Measurements from ENCODE around the gene EHD4.

Gene EHD4

GRCh38 chr15:41981371-41982132, 9.2 kb upstream of the EHD4 start:
- H3K4me3 ChIP-seq (ENCODE audit: low read depth, low read length): no peak overlapping the region

- no peak overlapping the region for H3K4me3 ChIP-seq (ENCODE audit: low read depth, low read length)
Observed at GRCh38 chr15:41980654-41981323, 8.4 kb upstream of the EHD4 start.

DNA sequence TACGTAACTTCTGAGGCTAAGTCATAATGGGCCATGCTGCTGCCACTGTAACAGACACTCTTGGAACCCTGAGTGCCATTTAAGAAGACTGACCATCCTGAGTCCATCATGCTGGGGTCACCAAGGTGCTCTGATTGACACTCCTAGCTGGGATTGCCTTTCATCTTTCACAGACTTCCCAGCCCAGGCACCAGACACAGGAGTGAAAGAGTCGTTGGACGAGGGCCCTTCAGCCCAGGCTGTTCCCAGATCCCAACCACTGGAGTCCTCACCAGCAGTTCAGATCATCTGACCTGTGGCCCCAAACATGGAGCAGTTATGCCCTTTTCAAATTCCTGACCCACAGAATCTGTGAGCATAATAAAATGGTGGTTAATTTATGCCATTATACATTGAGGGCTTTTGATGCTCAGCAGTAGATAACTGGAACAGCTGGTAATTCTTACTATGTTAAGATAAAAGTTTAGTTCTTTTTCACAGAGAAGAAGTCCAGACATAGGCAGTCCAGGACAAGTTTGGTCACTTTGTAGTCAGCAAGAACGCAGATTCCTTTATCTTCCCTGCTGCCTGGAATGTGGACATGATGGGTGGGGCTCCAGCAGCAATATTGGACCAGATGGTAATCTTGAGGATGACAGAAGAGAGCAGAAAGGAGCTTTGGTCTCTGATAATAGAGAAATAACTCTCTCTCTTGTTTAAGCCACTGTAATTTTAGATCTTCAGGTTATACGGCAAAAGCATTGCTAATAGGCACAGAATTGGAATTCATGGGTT, 7.3 kb upstream of the EHD4 start:
- no peak overlapping the region for H3K4me3 ChIP-seq (ENCODE audit: low read depth, low read length)

DNA sequence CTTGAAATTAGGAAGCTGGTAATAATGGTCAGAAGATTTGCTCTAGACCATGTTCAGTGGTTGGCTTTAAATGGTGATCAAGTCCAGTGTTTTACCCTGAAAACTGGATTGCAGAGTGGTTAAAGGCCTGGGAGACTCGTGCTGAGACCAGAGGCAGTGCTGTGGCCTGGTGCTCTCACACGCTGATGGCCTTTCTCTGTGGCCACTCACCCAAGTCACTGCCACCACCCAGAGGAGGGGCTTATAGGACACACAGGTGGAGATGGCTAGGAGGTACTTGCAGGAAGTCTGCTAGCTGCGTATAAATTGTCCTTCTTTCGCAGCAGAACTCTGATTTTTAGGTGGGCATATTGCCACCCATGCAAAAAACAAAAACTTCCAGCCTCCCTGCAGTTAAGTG, 6.2 kb upstream of the EHD4 start:
- no peak overlapping the region for H3K4me3 ChIP-seq (ENCODE audit: low read depth, low read length)

- no peak overlapping the region for H3K4me3 ChIP-seq (ENCODE audit: low read depth, low read length)
Observed at GRCh38 chr15:41977757-41978383, 5.5 kb upstream of the EHD4 start.

DNA sequence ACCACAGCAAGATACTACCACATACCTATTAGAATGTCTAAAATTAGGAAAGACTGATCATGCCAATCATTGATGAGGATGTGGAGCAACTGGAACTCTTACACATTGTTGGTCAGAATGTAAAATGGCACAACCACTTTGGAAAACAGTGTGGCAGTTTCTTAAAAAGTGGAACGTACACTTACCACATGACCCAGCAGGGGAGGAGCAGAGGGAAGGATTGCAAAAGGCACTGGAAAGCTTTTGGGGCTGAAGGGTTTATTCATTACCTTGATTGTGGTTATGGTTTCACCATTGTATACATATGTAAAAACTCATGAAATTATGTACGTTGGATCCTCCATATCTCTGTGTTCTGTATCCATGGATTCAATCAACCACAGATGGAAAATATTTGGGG, 3.3 kb upstream of the EHD4 start:
- no peak overlapping the region for H3K4me3 ChIP-seq (ENCODE audit: low read depth, low read length)

GRCh38 chr15:41974041-41974440, 1.7 kb upstream of the EHD4 start:
- H3K4me3 ChIP-seq (ENCODE audit: low read depth, low read length): no peak overlapping the region

- H3K4me3 ChIP-seq (ENCODE audit: low read depth, low read length): peak overlapping the region; percentile 96
Observed at GRCh38 chr15:41971895-41972252, 483 bp downstream of the EHD4 start.

GRCh38 chr15:41971089-41971894, 1.1 kb downstream of the EHD4 start:
- H3K4me3 ChIP-seq (ENCODE audit: low read depth, low read length): peak overlapping the region; percentile 96

DNA sequence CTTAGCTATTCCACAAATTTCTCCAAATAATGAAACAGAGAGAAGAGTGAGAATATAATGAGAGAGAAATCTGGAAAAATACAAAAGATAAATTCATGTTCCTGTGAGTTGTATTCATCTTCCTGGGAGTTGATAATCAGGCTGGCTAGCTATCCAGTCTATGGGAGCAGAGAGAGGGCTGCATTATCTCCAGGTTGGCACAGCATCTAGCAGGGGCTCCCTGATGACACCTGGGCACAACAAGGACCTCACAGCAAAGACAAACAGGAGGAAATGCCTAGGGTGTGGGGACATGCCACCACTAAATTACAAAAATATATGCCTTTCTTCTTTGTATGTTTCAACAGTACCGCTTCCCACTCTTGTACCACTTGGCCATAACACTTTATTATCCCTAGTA, 1.9 kb downstream of the EHD4 start:
- no peak overlapping the region for H3K4me3 ChIP-seq (ENCODE audit: low read depth, low read length)

- no peak overlapping the region for H3K4me3 ChIP-seq (ENCODE audit: low read depth, low read length)
Observed at GRCh38 chr15:41969851-41970431, 2.4 kb downstream of the EHD4 start.

- no peak overlapping the region for H3K4me3 ChIP-seq (ENCODE audit: low read depth, low read length)
Observed at GRCh38 chr15:41968701-41969100, 3.7 kb downstream of the EHD4 start.

DNA sequence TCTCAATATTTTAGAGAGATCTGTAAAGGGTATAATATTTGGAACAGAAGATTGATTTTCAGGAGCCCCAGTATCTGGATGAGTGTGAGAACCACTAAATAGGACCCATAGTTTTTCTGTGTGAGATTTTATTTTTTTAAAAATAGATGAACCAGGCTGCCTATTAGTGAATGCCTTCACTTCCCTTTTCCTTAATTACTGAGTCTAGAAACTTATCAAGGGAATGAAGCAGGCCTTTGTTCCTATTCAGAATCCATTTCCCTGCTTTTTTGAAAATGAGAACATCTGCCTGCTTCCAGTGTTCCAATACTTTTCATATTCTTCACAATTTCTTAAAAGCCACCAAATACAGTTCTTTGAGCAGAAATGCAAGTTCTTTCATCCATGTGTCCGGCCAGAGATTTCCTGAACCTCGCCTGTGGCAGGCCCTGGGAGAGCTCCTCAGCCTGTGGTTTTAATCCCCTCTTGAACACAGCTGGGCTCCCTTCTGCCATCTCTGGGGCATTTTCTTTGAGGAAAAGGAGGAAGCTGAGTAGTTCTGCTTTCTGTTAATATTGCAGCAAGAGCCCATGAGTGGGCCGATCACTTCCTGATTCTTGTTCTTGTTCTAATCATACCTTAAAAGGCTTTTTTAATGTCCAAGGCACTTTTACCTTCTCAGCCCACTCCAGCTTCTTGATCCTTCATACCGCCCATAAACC, 4.7 kb downstream of the EHD4 start:
- no peak overlapping the region for H3K4me3 ChIP-seq (ENCODE audit: low read depth, low read length)

GRCh38 chr15:41966920-41967465, 5.4 kb downstream of the EHD4 start:
- no peak overlapping the region for H3K4me3 ChIP-seq (ENCODE audit: low read depth, low read length)

GRCh38 chr15:41966414-41966812, 5.9 kb downstream of the EHD4 start:
- no peak overlapping the region for H3K4me3 ChIP-seq (ENCODE audit: low read depth, low read length)

- no peak overlapping the region for H3K4me3 ChIP-seq (ENCODE audit: low read depth, low read length)
Observed at GRCh38 chr15:41965441-41966413, 6.6 kb downstream of the EHD4 start.

DNA sequence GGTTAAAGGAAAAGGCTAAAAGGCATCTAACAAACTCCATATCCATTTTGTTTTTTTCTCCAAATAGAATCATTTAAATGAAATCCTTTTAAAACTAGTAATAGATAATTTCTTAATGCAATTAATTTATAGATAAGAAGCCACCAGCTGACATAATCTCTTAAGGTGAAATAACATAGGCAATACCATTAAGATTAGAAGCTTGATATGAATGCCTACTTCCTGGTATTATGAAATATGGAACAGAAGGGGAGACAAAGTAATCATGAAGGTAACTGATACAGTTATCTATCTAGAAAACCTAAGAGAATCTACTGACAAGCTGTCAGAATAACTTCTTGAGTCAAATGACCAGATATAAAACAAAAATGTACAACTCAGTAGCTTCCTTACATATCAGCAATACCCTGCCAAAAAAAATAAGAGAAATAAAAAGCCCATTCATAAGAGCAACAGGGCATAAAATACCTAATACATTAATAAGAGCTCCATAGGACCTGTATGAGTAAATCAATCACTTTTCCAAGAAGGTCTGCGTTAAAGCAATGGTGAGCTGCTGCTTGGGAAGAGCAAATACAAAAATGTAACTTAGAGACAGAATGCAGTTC, 10.7 kb downstream of the EHD4 start:
- H3K4me3 ChIP-seq (ENCODE audit: low read depth, low read length): no peak overlapping the region

DNA sequence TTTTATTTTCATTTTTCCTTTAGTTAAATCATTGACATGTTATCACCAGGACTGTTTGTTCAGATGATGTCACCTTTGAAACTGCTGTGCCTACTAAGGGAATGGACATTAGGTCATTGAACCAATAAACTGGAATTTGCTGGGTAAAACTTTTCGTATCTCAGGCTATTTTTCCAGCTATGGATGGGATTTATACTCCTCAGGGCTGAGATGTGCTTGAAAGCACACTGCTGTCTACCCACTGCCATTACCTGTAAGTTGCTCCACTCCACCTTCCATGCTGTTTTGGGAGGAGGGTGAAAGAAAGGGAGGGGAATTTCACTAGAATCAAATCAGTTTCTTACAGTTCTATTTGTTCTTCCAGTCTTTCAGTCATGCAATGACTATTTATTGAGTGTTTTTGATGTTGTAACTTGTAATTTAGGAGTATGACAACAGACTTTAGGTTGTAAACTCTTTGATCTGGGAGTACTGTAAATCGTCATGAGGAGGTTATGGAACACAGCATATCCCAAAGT, 11.3 kb downstream of the EHD4 start:
- H3K4me3 ChIP-seq (ENCODE audit: low read depth, low read length): no peak overlapping the region

Measured in iPS-11a (cell line).